Osteoblast (primary cell): ENCODE results near the gene SLC6A2. TPM values are rescaled to one million over a fixed set of nuclear protein-coding genes. Genes with fewer than 3 reads are reported as not detected.

Source experiments
- DNase-seq: peaks from one replicate; pipeline ENCODE4 v3.0.0; 2011; ENCODE audit warnings: low spot score, mixed read lengths; ENCODE audit not compliant: insufficient read length; ENCODE audit errors: missing footprints
- H2AFZ ChIP-seq: 2 replicates; pipeline ENCODE4 v1.6.0; 2011; ENCODE audit warnings: mild to moderate bottlenecking, low read length
- H3K27ac ChIP-seq: 2 replicates; pipeline ENCODE4 v1.5.1; 2011; ENCODE audit warnings: mild to moderate bottlenecking, low read depth, low read length, moderate library complexity
- H3K27me3 ChIP-seq: 2 replicates; pipeline ENCODE4 v1.6.0; 2012; ENCODE audit warnings: mild to moderate bottlenecking, control low read depth, inconsistent platforms, low read length, moderate library complexity; ENCODE audit not compliant: insufficient read depth
- H3K36me3 ChIP-seq: 2 replicates; pipeline ENCODE4 v1.5.1; 2011; ENCODE audit warnings: mild to moderate bottlenecking, low read length, control low read depth, moderate library complexity; ENCODE audit not compliant: insufficient read depth
- H3K4me1 ChIP-seq: 2 replicates; pipeline ENCODE4 v1.5.1; 2011; ENCODE audit warnings: mild to moderate bottlenecking, low read length, control low read depth, moderate library complexity; ENCODE audit not compliant: insufficient read depth
- H3K4me2 ChIP-seq: 2 replicates; pipeline ENCODE4 v1.6.0; 2011; ENCODE audit warnings: mild to moderate bottlenecking, low read length; ENCODE audit not compliant: insufficient read depth
- H3K4me3 ChIP-seq: fragments of 200-600 bp; sonication (generic); 3 replicates; pipeline ENCODE4 v1.5.1; 2012; ENCODE audit warnings: mild to moderate bottlenecking, low read length, inconsistent platforms; ENCODE audit not compliant: insufficient read depth
- H3K79me2 ChIP-seq: 2 replicates; pipeline ENCODE4 v1.6.0; 2012; ENCODE audit warnings: mild to moderate bottlenecking, low read length, control low read depth, inconsistent platforms; ENCODE audit not compliant: insufficient read depth
- H3K9me3 ChIP-seq: 2 replicates; pipeline ENCODE4 v1.5.1; 2011; ENCODE audit warnings: low read depth, low read length, control low read depth
- H4K20me1 ChIP-seq: 2 replicates; pipeline ENCODE4 v1.6.0; 2012; ENCODE audit warnings: mild to moderate bottlenecking, low read length, control low read depth; ENCODE audit not compliant: insufficient read depth
- total RNA-seq: library from RNA; depleted of rRNA; stranded (reverse); fragments of >200 nt; gene quantifications from 2 replicates; pipeline ENCODE4 v1.2.3, GENCODE V29; 2012
- TF ChIP-seq, protein P1 (sequence below): IDR thresholded peaks from 2 replicates; pipeline ENCODE4 v1.5.1; 2011; ENCODE audit warnings: mild to moderate bottlenecking, low read depth, low read length, moderate library complexity; ENCODE audit errors: extremely low read depth

Gene SLC6A2
- total RNA-seq, 1 donor: not detected

DNA sequence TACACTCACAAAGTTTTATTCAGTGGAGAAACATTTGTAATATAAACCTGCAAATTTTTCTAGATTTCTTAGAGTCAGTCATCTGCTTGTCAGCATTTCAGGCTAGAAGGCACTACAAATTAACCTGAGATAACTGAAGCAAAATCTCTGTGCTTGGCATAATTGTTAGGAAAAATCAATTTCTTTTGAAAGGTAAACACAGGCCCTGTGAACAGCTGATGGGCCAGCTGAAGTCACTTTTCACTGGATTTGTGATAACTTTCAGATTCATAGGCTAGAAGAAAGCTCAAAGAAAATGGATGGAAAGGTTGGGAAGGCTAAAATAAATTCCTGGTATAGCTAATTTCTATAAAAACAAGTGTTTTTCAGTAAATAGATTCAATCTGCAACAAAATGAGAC, 34.0 kb upstream of the SLC6A2 start:
- Histone ChIP-seq H3K4me1 (no peaks in the 10 kb centered on the region), H3K27me3 (no peaks in the 10 kb centered on the region), H3K4me2 (no peak overlapping the region), H3K9me3 (no peaks in the 10 kb centered on the region), H3K27ac (no peak overlapping the region), H3K36me3 (no peaks in the 10 kb centered on the region), H2AFZ (no peak overlapping the region), H3K4me3 (no peak overlapping the region), H3K79me2 (no peaks in the 10 kb centered on the region), H4K20me1 (no peaks in the 10 kb centered on the region)
- TF ChIP-seq, protein P1, sequence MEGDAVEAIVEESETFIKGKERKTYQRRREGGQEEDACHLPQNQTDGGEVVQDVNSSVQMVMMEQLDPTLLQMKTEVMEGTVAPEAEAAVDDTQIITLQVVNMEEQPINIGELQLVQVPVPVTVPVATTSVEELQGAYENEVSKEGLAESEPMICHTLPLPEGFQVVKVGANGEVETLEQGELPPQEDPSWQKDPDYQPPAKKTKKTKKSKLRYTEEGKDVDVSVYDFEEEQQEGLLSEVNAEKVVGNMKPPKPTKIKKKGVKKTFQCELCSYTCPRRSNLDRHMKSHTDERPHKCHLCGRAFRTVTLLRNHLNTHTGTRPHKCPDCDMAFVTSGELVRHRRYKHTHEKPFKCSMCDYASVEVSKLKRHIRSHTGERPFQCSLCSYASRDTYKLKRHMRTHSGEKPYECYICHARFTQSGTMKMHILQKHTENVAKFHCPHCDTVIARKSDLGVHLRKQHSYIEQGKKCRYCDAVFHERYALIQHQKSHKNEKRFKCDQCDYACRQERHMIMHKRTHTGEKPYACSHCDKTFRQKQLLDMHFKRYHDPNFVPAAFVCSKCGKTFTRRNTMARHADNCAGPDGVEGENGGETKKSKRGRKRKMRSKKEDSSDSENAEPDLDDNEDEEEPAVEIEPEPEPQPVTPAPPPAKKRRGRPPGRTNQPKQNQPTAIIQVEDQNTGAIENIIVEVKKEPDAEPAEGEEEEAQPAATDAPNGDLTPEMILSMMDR: no peak
- no peak for DNase-seq

DNA sequence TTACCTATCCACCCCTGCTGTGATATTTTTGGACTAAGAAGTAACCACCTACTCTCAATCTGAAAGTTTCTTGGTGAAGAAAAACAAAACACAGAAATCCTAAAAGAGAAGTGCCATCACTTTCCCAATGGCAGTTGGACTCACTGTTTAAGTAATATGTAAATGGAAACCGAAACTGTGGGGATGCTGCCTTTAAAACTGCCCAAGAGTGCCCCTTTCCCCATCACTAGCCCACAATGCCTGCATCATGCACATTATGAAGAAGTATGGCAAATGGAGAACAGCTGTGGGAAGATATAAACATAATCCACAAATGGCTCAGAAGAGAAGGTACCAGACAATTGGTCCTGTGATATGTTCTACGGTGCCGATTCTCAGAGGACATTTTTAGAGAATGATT, 33.5 kb upstream of the SLC6A2 start:
- Histone ChIP-seq H3K27me3 (no peaks in the 10 kb centered on the region), H3K27ac (no peak overlapping the region), H3K9me3 (no peaks in the 10 kb centered on the region), H4K20me1 (no peaks in the 10 kb centered on the region), H3K4me1 (no peaks in the 10 kb centered on the region), H3K4me2 (no peak overlapping the region), H3K79me2 (no peaks in the 10 kb centered on the region), H2AFZ (no peak overlapping the region), H3K4me3 (no peak overlapping the region), H3K36me3 (no peaks in the 10 kb centered on the region)
- TF ChIP-seq, protein P1: no peak
- DNase-seq: no peak

DNA sequence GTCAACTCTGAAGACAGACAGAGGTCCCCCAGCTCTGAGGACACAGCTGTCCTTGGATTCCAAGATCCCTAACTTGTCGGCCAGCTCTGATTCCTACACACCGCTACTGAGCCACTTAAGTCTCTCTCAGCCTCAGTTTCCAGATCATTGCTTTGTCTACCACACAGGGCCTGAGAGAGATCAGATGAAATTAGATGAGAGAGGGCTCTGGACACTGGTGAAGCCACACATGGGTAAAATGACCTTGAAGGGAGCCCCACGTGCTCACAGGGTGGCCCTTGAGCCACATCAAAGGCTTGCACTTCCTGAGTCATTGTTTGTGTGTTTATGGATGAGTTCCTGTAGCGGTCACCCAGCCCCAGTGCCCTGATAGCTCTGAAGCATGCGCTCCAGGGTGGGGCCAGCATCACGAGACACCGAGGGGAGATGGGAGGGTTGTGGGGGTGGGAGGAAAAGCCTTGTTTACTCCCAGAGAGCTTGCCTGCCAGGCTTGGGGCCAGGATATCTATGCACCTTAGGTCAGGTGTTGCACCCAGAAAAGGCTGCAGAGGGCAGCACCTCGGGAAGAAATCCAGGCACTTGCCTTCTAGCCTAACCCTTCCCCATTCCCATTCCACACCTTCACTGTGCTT, 32.7 kb upstream of the SLC6A2 start:
- H3K79me2 ChIP-seq: no peaks in the 10 kb centered on the region
- H3K27ac ChIP-seq: no peak overlapping the region
- no peak overlapping the region for H2AFZ ChIP-seq
- no peaks in the 10 kb centered on the region for H3K27me3 ChIP-seq
- H3K9me3 ChIP-seq: no peaks in the 10 kb centered on the region
- no peaks in the 10 kb centered on the region for H3K4me1 ChIP-seq
- no peaks in the 10 kb centered on the region for H3K36me3 ChIP-seq
- no peak overlapping the region for H3K4me3 ChIP-seq
- DNase-seq: peak; percentile 43
- H3K4me2 ChIP-seq: no peak overlapping the region
- TF ChIP-seq, protein P1: no peak
- no peaks in the 10 kb centered on the region for H4K20me1 ChIP-seq

DNA sequence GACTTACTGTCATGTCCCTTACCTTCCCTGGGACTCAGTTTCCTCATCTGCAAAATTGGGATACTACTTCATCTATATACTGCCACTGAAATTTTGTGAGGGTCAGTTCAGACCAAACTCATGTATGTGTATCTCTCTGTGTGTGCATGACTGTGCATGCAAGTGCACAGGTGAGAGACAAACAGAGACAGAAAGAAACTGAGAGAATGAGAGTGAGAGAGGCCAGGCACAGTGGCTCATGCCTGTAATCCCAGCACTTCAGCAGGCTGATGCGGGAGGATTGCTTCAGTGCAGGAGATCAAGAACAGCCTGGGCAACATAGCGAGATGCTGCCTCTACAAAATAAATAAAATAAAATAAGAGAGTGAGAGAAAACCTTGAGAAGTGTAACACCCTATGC, 32.1 kb upstream of the SLC6A2 start:
- Histone ChIP-seq H3K4me1 (no peaks in the 10 kb centered on the region), H3K27ac (no peak overlapping the region), H2AFZ (no peak overlapping the region), H3K27me3 (no peaks in the 10 kb centered on the region), H3K79me2 (no peaks in the 10 kb centered on the region), H3K9me3 (no peaks in the 10 kb centered on the region), H4K20me1 (no peaks in the 10 kb centered on the region), H3K4me2 (no peak overlapping the region), H3K4me3 (no peak overlapping the region), H3K36me3 (no peaks in the 10 kb centered on the region)
- TF ChIP-seq, protein P1: no peak
- DNase-seq: no peak
